AG09309 (cell line): Measurements from ENCODE around the gene CHMP4B.

Experiments
- DNase-seq: peaks from one replicate; pipeline ENCODE4 v3.0.0-alpha.2; 2010; ENCODE audit warnings: low read depth
- H3K4me3 ChIP-seq: 2 replicates; pipeline ENCODE4 v1.5.1; 2011; ENCODE audit warnings: mild to moderate bottlenecking, low read depth, low read length, moderate library complexity; ENCODE audit not compliant: control insufficient read depth
- CTCF ChIP-seq: IDR thresholded peaks from 2 replicates; pipeline ENCODE4 v1.5.1; 2011; ENCODE audit warnings: mild to moderate bottlenecking, low read depth, low read length, inconsistent platforms; ENCODE audit not compliant: insufficient read depth, control insufficient read depth; ENCODE audit errors: missing control alignments

Gene CHMP4B

GRCh38 chr20:33893314-33893713, 82.2 kb downstream of the CHMP4B start:
- DNase-seq = no peak
- no peak for TF ChIP-seq CTCF
- no peak overlapping the region for H3K4me3 ChIP-seq

GRCh38 chr20:33894798-33895197, 83.7 kb downstream of the CHMP4B start:
- H3K4me3 ChIP-seq = no peak overlapping the region
- no peak for TF ChIP-seq CTCF
- DNase-seq = no peak

- H3K4me3 ChIP-seq = no peak overlapping the region
- DNase-seq = no peak
- no peak for TF ChIP-seq CTCF
These were observed 85.4 kb downstream of the CHMP4B start for GRCh38 chr20:33896509-33896908.

- DNase-seq = no peak
- TF ChIP-seq CTCF = peak; percentile 25
- no peak overlapping the region for H3K4me3 ChIP-seq
These were observed 86.3 kb downstream of the CHMP4B start for GRCh38 chr20:33897313-33897912.

DNA sequence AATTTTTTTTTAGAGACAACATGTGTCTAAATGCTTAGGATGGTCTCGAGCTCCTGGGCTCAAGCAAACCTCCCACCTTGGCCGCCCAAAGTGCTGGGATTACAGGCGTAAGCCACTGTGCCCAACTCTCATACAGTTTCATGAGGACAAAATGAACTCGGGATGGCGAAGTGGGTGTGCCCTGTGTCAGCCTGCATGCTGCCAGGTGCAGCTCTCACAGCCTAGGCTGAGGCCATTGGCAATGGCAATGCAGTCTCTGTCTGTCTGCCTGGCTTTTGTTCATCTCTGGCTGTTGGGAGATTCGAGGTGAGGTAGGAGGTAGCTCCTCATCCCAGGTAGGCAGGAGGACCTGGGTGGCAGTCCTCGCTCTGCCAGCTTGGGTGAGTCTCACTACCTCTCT, 88.0 kb downstream of the CHMP4B start:
- TF ChIP-seq CTCF = no peak
- no peak for DNase-seq
- no peak overlapping the region for H3K4me3 ChIP-seq

DNA sequence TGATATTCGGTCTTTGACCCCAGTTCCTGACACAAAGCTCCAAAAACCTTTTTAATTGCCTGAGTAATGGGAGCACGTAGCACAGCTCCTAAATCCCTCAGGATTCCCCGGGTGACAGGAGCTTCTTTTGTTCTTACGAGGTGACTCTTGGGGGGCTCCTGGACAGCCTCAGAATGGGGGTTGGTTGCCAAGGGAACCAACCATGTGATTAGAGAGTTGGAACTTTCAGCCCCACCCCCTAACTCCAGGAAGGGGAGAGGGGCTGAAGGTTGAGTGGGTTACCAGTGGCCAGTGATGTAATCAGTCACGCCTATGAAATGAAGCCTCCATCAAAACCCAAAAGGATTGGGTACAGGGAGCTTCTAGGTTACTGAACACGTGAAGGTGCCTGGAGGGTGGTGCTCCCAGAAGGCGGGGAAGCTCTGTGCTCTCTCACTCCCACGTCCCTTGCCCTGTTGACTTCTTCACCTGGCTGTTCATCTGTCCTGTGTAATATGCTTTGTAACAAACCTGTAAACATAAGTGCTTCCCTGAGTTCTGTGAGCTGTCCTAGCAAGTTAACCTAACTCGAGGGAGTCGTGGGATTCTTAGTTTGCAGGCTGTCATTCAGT, 89.5 kb downstream of the CHMP4B start:
- no peak overlapping the region for H3K4me3 ChIP-seq
- no peak for DNase-seq
- no peak for TF ChIP-seq CTCF
